GM18909 (cell line): ENCODE measurements around the gene PKMYT1.

ENCODE experiments used
- ATAC-seq: cut with Tn5 transposase; IDR thresholded peaks from one replicate; pipeline ENCODE4 v1.9.1; 2021; ENCODE audit warnings: mild to moderate bottlenecking; ENCODE audit not compliant: unreplicated experiment, poor library complexity

PKMYT1 gene

GRCh38 chr16:3019594-3020246 is 39.5 kb upstream of the PKMYT1 start:
- no peak for ATAC-seq

GRCh38 chr16:3017794-3018506 is 37.7 kb upstream of the PKMYT1 start, which contains the start of gene CLDN6:
CLDN6 (minus strand) TSS chr16:3018183; CDS start chr16:3016021, 2,162 bp downstream.
- no peak for ATAC-seq

GRCh38 chr16:3017344-3017743 is 37.1 kb upstream of the PKMYT1 start:
- no peak for ATAC-seq

- ATAC-seq, result no peak
Measured at GRCh38 chr16:3015865-3016521, 35.7 kb upstream of the PKMYT1 start.

- no peak for ATAC-seq
Measured at GRCh38 chr16:3014971-3015370, 34.7 kb upstream of the PKMYT1 start.

- no peak for ATAC-seq
Measured at GRCh38 chr16:3013998-3014690, 33.9 kb upstream of the PKMYT1 start.

GRCh38 chr16:3013491-3013951 is 33.3 kb upstream of the PKMYT1 start:
- no peak for ATAC-seq

GRCh38 chr16:3012828-3013420 is 32.7 kb upstream of the PKMYT1 start, which contains the start of gene CLDN9:
CLDN9 (plus strand) TSS chr16:3012923; CDS start chr16:3013363, 440 bp downstream.
- no peak for ATAC-seq

- ATAC-seq, result no peak
Measured at GRCh38 chr16:3012246-3012645, 32.0 kb upstream of the PKMYT1 start.

GRCh38 chr16:3010510-3010909 is 30.3 kb upstream of the PKMYT1 start:
- ATAC-seq, result no peak

- no peak for ATAC-seq
Measured at GRCh38 chr16:3009568-3010390, 29.5 kb upstream of the PKMYT1 start.

- no peak for ATAC-seq
Measured at GRCh38 chr16:3008690-3009037, 28.4 kb upstream of the PKMYT1 start.

GRCh38 chr16:3007957-3008689 is 27.9 kb upstream of the PKMYT1 start:
- no peak for ATAC-seq

- no peak for ATAC-seq
Measured at GRCh38 chr16:3007059-3007956, 27.1 kb upstream of the PKMYT1 start.

GRCh38 chr16:3004781-3005284 is 24.6 kb upstream of the PKMYT1 start:
- ATAC-seq, result no peak

GRCh38 chr16:3004319-3004718 is 24.1 kb upstream of the PKMYT1 start:
- ATAC-seq, result peak; percentile 18

- ATAC-seq, result peak; percentile 93
Measured at GRCh38 chr16:3003582-3004270, 23.5 kb upstream of the PKMYT1 start.
